GM18873 (cell line): ENCODE results near the gene IQCK.
"Not testable (repeated sequence)": the region's sequence is repeated elsewhere in the genome, so short reads cannot be mapped to it uniquely, and the experiment has no call there.

ENCODE experiments used
- ATAC-seq: cut with Tn5 transposase; IDR thresholded peaks from one replicate; pipeline ENCODE4 v1.9.1; 2021; ENCODE audit warnings: mild to moderate bottlenecking, moderate library complexity, moderate number of reproducible peaks; ENCODE audit not compliant: unreplicated experiment, low FRiP score

Gene IQCK

GRCh38 chr16:19785081-19785480 is 67.0 kb downstream of the IQCK start:
- no peak for ATAC-seq

- no peak for ATAC-seq
Measured at GRCh38 chr16:19785512-19786130, 67.5 kb downstream of the IQCK start.

- ATAC-seq: not testable (repeated sequence)
Measured at GRCh38 chr16:19801369-19801768, 83.3 kb downstream of the IQCK start.

- ATAC-seq: not testable (repeated sequence)
Measured at GRCh38 chr16:19801824-19802223, 83.8 kb downstream of the IQCK start.

- no peak for ATAC-seq
Measured at GRCh38 chr16:19802612-19803011, 84.5 kb downstream of the IQCK start.

- ATAC-seq: no peak
Measured at GRCh38 chr16:19804538-19805323, 86.7 kb downstream of the IQCK start.

- no peak for ATAC-seq
Measured at GRCh38 chr16:19805459-19806162, 87.5 kb downstream of the IQCK start.

- ATAC-seq: peak; percentile 63
Measured at GRCh38 chr16:19808061-19808641, 90.1 kb downstream of the IQCK start.

GRCh38 chr16:19809121-19809635 is 91.1 kb downstream of the IQCK start:
- no peak for ATAC-seq

GRCh38 chr16:19809693-19810092 is 91.6 kb downstream of the IQCK start:
- no peak for ATAC-seq

GRCh38 chr16:19810817-19811731 is 93.0 kb downstream of the IQCK start:
- no peak for ATAC-seq

- ATAC-seq: no peak
Measured at GRCh38 chr16:19812986-19813385, 94.9 kb downstream of the IQCK start.

GRCh38 chr16:19815418-19815817 is 97.3 kb downstream of the IQCK start:
- no peak for ATAC-seq

- no peak for ATAC-seq
Measured at GRCh38 chr16:19817122-19817521, 99.1 kb downstream of the IQCK start.

GRCh38 chr16:19817875-19818274 is 99.8 kb downstream of the IQCK start:
- no peak for ATAC-seq

GRCh38 chr16:19822533-19822932 is 104.5 kb downstream of the IQCK start:
- no peak for ATAC-seq

- no peak for ATAC-seq
Measured at GRCh38 chr16:19823322-19823721, 105.3 kb downstream of the IQCK start.

GRCh38 chr16:19824216-19824615 is 106.1 kb downstream of the IQCK start:
- ATAC-seq: no peak

- ATAC-seq: no peak
Measured at GRCh38 chr16:19829844-19830692, 112.0 kb downstream of the IQCK start.
